SK-N-SH (cell line): ENCODE results near the gene N4BP2L2. TPM values are rescaled to one million over a fixed set of nuclear protein-coding genes. Genes with fewer than 3 reads are reported as not detected.

Source experiments
- CTCF ChIA-PET: fragments of 300-600, 350-600 bp; formaldehyde crosslinking; extraction: SDS; loops from one replicate; lab custom pipeline; 2021; lab: Yijun Ruan, JAX
- POLR2A ChIA-PET: fragments of 350-600 bp; sonication (Branson Sonifier 250); formaldehyde crosslinking; extraction: SDS; loops from one replicate; lab custom pipeline; 2020; ENCODE audit warnings: antibody characterized with exemption, inconsistent platforms; lab: Yijun Ruan, JAX
- DNase-seq: peaks from one replicate; pipeline ENCODE4 v3.0.0; 2012
- H2AFZ ChIP-seq: fragments of 200-600 bp; sonication (generic); 2 replicates; pipeline ENCODE4 v1.8.1; 2016; ENCODE audit warnings: antibody characterized with exemption, mild to moderate bottlenecking, low read depth
- H3F3A ChIP-seq: fragments of 200-600 bp; sonication (generic); replicated peaks from 2 replicates; pipeline ENCODE3; 2016; ENCODE audit warnings: antibody characterized with exemption, mild to moderate bottlenecking; ENCODE audit not compliant: insufficient read depth
- H3K27ac ChIP-seq, 2 experiments: fragments of 200-500 bp in 1 of 2; fragments of 200-600 bp in 1 of 2; sonication (Bioruptor generic) in 1 of 2; sonication (generic), shearing (Covaris generic) in 1 of 2; 2 replicates each; pipeline versions ENCODE4 v1.5.1 to v1.6.1; 2014 to 2016; ENCODE audit warnings: low read depth in 2 of 2, inconsistent platforms in 1 of 2, low read length in 1 of 2, mild to moderate bottlenecking in 1 of 2, mixed read lengths in 1 of 2
- H3K27me3 ChIP-seq: fragments of 200-600 bp; sonication (generic), shearing (Covaris generic); 2 replicates; pipeline ENCODE4 v1.6.1; 2016; ENCODE audit warnings: mixed run types; ENCODE audit not compliant: insufficient read depth
- H3K36me3 ChIP-seq, 2 experiments: fragments of 200-500 bp in 1 of 2; fragments of 200-600 bp in 1 of 2; sonication (Bioruptor generic) in 1 of 2; sonication (generic) in 1 of 2; replicated peaks in 1 of 2; 2 replicates each; pipeline versions ENCODE3 to v1.5.1; 2014 to 2016; ENCODE audit warnings: low read length in 1 of 2, mild to moderate bottlenecking in 1 of 2; ENCODE audit not compliant: insufficient read depth in 2 of 2, control insufficient read depth in 1 of 2
- H3K4me1 ChIP-seq, 2 experiments: fragments of 200-500 bp in 1 of 2; fragments of 200-600 bp in 1 of 2; sonication (Bioruptor generic) in 1 of 2; sonication (generic), shearing (Covaris generic) in 1 of 2; 2 replicates each; pipeline versions ENCODE4 v1.5.1 to v1.6.1; 2014 to 2016; ENCODE audit warnings: low read depth in 1 of 2, low read length in 1 of 2, mixed run types in 1 of 2; ENCODE audit not compliant: insufficient read depth in 2 of 2, control insufficient read depth in 1 of 2
- H3K4me2 ChIP-seq: fragments of 200-600 bp; sonication (generic), shearing (Covaris generic); 2 replicates; pipeline ENCODE4 v1.6.1; 2017; ENCODE audit warnings: mixed run types
- H3K4me3 ChIP-seq, 2 experiments: fragments of 200-500 bp in 1 of 2; fragments of 200-600 bp in 1 of 2; sonication (Bioruptor generic) in 1 of 2; sonication (generic), shearing (Covaris generic) in 1 of 2; 2 replicates each; pipeline versions ENCODE4 v1.5.1 to v1.8.1; 2014 to 2016; ENCODE audit warnings: low read depth in 2 of 2, inconsistent platforms in 1 of 2, low read length in 1 of 2, mild to moderate bottlenecking in 1 of 2, mixed read lengths in 1 of 2, moderate library complexity in 1 of 2
- H3K79me2 ChIP-seq: fragments of 200-600 bp; sonication (generic); 2 replicates; pipeline ENCODE4 v1.8.1; 2017; ENCODE audit warnings: mild to moderate bottlenecking; ENCODE audit not compliant: insufficient read depth
- H3K9ac ChIP-seq: fragments of 200-600 bp; sonication (generic); 2 replicates; pipeline ENCODE4 v1.6.1; 2017; ENCODE audit warnings: mixed run types
- H3K9me2 ChIP-seq: fragments of 200-600 bp; sonication (generic); 2 replicates; pipeline ENCODE4 v1.6.1; 2017; ENCODE audit warnings: mixed run types
- H3K9me3 ChIP-seq: fragments of 200-600 bp; sonication (generic); 2 replicates; pipeline ENCODE4 v1.6.1; 2017; ENCODE audit warnings: mixed run types, mild to moderate bottlenecking, moderate library complexity
- H4K20me1 ChIP-seq: fragments of 200-600 bp; sonication (generic); 2 replicates; pipeline ENCODE4 v1.6.1; 2017; ENCODE audit warnings: mild to moderate bottlenecking, mixed run types; ENCODE audit not compliant: insufficient read depth
- CHD2 ChIP-seq: fragments of 150-350 bp; IDR thresholded peaks from 2 replicates; pipeline ENCODE4 v1.6.1; 2018; ENCODE audit warnings: low read length; ENCODE audit not compliant: partially characterized antibody
- ELF1 ChIP-seq: IDR thresholded peaks from 2 replicates; pipeline ENCODE4 v1.4.0; 2012
- EZH2phosphoT487 ChIP-seq: fragments of 200-600 bp; sonication (generic); IDR thresholded peaks from 2 replicates; pipeline ENCODE4 v1.6.1; 2017; ENCODE audit warnings: low read depth, mixed run types, mild to moderate bottlenecking, antibody characterized with exemption, moderate library complexity, borderline replicate concordance
- GABPA ChIP-seq: IDR thresholded peaks from 2 replicates; pipeline ENCODE4 v1.4.0; 2012; ENCODE audit warnings: low read depth, mild to moderate bottlenecking
- GATA2 ChIP-seq: sonication (generic); formaldehyde crosslinking; IDR thresholded peaks from 2 replicates; pipeline ENCODE4 v1.5.0; 2020; ENCODE audit warnings: mild to moderate bottlenecking, missing genetic modification reagents
- JUND ChIP-seq: IDR thresholded peaks from 2 replicates; pipeline ENCODE4 v1.4.0; 2012
- NFIC ChIP-seq: IDR thresholded peaks from 2 replicates; pipeline ENCODE4 v1.4.0; 2012; ENCODE audit warnings: borderline replicate concordance
- NRF1 ChIP-seq: IDR thresholded peaks from 2 replicates; pipeline ENCODE4 v1.6.1; 2012; ENCODE audit warnings: low read depth, mild to moderate bottlenecking, low read length
- RCOR1 ChIP-seq: fragments of 150-350 bp; IDR thresholded peaks from 2 replicates; pipeline ENCODE4 v1.6.1; 2017; ENCODE audit warnings: antibody characterized with exemption, low read length
- RXRA ChIP-seq: IDR thresholded peaks from 2 replicates; pipeline ENCODE4 v1.4.0; 2012; ENCODE audit warnings: low read depth, mild to moderate bottlenecking, borderline replicate concordance
- SIN3A ChIP-seq: IDR thresholded peaks from 2 replicates; pipeline ENCODE4 v1.6.1; 2012; ENCODE audit warnings: low read depth, mild to moderate bottlenecking, low read length, moderate library complexity, borderline replicate concordance
- TAF1 ChIP-seq: IDR thresholded peaks from 2 replicates; pipeline ENCODE4 v1.6.1; 2012; ENCODE audit warnings: low read depth, mild to moderate bottlenecking, low read length, moderate library complexity, borderline replicate concordance
- TEAD4 ChIP-seq: IDR thresholded peaks from 2 replicates; pipeline ENCODE4 v1.4.0; 2012; ENCODE audit warnings: mild to moderate bottlenecking, borderline replicate concordance; ENCODE audit not compliant: insufficient read depth
- YY1 ChIP-seq: IDR thresholded peaks from 2 replicates; pipeline ENCODE4 v1.4.0; 2012; ENCODE audit warnings: low read depth, mild to moderate bottlenecking
- WGBS: methylation state at CpG from one replicate; pipeline ENCODE4 v1.1.6; 2017; ENCODE audit warnings: low lambda C conversion rate; 5-methylcytosine and 5-hydroxymethylcytosine counted together
- polyA plus RNA-seq, 3 experiments: library from polyadenylated mRNA; depleted of rRNA; stranded (reverse); fragments of >200 nt; gene quantifications; 2 replicates each; pipeline ENCODE4 v1.2.3, GENCODE V29; 2012
- TF ChIP-seq, protein P1 (sequence below): fragments of 150-350 bp; IDR thresholded peaks from 2 replicates; pipeline ENCODE4 v1.6.1; 2016; ENCODE audit warnings: mild to moderate bottlenecking, low read depth, low read length
- TF ChIP-seq, protein P2 (sequence below): fragments of 150-350 bp; IDR thresholded peaks from 2 replicates; pipeline ENCODE4 v1.6.1; 2017; ENCODE audit warnings: antibody characterized with exemption, low read length, low read depth, borderline replicate concordance
- TF ChIP-seq, protein P3 (sequence below): IDR thresholded peaks from 2 replicates; pipeline ENCODE4; 2012
- TF ChIP-seq, protein P4 (sequence below): IDR thresholded peaks from 2 replicates; pipeline ENCODE4 v1.4.0; 2012; ENCODE audit warnings: low read depth, borderline replicate concordance
- TF ChIP-seq, protein P5 (sequence below): IDR thresholded peaks from 2 replicates; pipeline ENCODE4 v1.4.0; 2012; ENCODE audit warnings: low read depth, borderline replicate concordance

The N4BP2L2 gene
- polyA plus RNA-seq, 1 of the 3 experiments (the other 2 are of a cell fraction) = 16.0 TPM

DNA sequence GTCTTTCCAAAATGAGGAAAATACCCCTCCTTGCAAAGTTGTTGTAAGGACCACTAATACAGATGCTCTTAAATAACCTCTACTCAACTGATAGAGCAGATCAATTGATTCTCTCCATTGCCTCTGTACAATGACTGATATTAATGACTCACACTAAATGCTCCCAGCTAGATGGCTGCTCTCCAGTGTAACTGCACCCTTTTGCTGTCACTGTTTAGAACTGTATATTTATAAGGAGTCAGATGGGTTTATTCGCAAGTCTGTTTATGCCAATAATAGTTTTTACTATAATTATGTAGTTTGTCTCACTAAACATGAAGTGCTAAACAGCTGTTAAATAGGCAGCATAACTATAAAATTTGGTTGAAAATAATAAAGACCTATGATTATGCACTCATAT is 89.6 kb downstream of the N4BP2L2 start:
- Histone ChIP-seq H3K79me2 (no peaks in the 10 kb centered on the region), H3K4me1 (no peaks in the 10 kb centered on the region), H3K27ac (no peak overlapping the region), H4K20me1 (no peaks in the 10 kb centered on the region), H2AFZ (no peak overlapping the region), H3K27me3 (no peaks in the 10 kb centered on the region), H3K9ac (no peak overlapping the region), H3F3A (no peaks in the 10 kb centered on the region), H3K4me3 (no peak overlapping the region), H3K4me2 (no peak overlapping the region), H3K9me2 (no peaks in the 10 kb centered on the region), H3K9me3 (peaks cover 5% of the 10 kb centered on the region; the same call in 1 of the 2 replicates), H3K36me3 (no peaks in the 10 kb centered on the region)
- TF ChIP-seq, protein P1, sequence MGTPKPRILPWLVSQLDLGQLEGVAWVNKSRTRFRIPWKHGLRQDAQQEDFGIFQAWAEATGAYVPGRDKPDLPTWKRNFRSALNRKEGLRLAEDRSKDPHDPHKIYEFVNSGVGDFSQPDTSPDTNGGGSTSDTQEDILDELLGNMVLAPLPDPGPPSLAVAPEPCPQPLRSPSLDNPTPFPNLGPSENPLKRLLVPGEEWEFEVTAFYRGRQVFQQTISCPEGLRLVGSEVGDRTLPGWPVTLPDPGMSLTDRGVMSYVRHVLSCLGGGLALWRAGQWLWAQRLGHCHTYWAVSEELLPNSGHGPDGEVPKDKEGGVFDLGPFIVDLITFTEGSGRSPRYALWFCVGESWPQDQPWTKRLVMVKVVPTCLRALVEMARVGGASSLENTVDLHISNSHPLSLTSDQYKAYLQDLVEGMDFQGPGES = no peak
- TF ChIP-seq GABPA (no peak), NFIC (no peak)
- TF ChIP-seq, protein P2, sequence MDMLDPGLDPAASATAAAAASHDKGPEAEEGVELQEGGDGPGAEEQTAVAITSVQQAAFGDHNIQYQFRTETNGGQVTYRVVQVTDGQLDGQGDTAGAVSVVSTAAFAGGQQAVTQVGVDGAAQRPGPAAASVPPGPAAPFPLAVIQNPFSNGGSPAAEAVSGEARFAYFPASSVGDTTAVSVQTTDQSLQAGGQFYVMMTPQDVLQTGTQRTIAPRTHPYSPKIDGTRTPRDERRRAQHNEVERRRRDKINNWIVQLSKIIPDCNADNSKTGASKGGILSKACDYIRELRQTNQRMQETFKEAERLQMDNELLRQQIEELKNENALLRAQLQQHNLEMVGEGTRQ = no peak
- WGBS = 97% methylated on average over 1 of the region's 1 CpG
- no peak for DNase-seq
- CTCF ChIA-PET = no interaction called here
- POLR2A ChIA-PET = no interaction called here

DNA sequence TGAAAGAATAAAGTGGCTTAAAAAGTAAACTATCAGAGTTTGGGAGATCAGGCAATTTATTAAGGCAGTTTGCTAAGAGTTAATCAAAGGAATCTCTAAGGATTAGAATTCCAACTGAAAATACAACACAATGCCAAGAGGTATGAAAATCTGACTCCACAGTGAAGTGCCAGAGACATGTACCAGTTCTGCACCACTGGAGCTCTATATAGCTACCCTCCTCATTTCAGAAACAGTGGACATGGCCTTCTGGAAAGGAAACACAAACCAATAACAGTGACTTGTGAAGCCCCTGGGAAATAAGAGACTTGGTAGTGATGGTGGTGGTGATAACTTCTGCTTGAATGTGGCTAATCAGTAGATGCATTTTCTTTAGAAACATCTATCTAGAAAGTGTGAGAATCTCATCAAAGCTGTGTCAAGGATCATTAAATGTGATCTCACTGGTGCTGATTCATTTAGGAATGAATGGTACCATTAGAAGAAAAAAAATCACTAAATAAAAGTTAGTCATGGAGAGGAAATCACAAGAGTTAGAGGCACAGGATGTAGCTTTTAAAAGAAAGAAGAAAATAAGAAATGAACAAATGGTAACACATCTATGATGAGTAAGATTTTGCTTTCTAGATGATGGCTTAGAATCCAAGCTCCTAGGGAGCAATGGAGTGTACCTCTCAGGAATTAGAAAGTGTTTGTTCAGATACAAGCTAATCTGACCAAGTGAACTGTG is 90.5 kb downstream of the N4BP2L2 start:
- H3K27ac ChIP-seq = no peak overlapping the region
- CTCF ChIA-PET = no interaction called here
- TF ChIP-seq, protein P3, sequence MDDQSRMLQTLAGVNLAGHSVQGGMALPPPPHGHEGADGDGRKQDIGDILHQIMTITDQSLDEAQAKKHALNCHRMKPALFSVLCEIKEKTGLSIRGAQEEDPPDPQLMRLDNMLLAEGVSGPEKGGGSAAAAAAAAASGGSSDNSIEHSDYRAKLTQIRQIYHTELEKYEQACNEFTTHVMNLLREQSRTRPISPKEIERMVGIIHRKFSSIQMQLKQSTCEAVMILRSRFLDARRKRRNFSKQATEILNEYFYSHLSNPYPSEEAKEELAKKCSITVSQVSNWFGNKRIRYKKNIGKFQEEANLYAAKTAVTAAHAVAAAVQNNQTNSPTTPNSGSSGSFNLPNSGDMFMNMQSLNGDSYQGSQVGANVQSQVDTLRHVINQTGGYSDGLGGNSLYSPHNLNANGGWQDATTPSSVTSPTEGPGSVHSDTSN = no peak
- TF ChIP-seq RCOR1 (no peak), EZH2phosphoT487 (no peak), RXRA (no peak), TEAD4 (no peak), TAF1 (no peak), GATA2 (CRISPR knock-in tag) (no peak), ELF1 (no peak), JUND (no peak), SIN3A (no peak), CHD2 (no peak), GABPA (no peak), NRF1 (no peak), YY1 (no peak)
- TF ChIP-seq, protein P2 = no peak
- TF ChIP-seq, protein P4, sequence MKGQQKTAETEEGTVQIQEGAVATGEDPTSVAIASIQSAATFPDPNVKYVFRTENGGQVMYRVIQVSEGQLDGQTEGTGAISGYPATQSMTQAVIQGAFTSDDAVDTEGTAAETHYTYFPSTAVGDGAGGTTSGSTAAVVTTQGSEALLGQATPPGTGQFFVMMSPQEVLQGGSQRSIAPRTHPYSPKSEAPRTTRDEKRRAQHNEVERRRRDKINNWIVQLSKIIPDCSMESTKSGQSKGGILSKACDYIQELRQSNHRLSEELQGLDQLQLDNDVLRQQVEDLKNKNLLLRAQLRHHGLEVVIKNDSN = no peak
- TF ChIP-seq, protein P5, sequence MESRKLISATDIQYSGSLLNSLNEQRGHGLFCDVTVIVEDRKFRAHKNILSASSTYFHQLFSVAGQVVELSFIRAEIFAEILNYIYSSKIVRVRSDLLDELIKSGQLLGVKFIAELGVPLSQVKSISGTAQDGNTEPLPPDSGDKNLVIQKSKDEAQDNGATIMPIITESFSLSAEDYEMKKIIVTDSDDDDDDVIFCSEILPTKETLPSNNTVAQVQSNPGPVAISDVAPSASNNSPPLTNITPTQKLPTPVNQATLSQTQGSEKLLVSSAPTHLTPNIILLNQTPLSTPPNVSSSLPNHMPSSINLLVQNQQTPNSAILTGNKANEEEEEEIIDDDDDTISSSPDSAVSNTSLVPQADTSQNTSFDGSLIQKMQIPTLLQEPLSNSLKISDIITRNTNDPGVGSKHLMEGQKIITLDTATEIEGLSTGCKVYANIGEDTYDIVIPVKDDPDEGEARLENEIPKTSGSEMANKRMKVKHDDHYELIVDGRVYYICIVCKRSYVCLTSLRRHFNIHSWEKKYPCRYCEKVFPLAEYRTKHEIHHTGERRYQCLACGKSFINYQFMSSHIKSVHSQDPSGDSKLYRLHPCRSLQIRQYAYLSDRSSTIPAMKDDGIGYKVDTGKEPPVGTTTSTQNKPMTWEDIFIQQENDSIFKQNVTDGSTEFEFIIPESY = no peak

More for the DNA sequence above, 90.5 kb downstream of the N4BP2L2 start:
- H3K36me3 ChIP-seq = no peaks in the 10 kb centered on the region
- POLR2A ChIA-PET = no interaction called here
- no peak overlapping the region for H3K4me3 ChIP-seq
- H2AFZ ChIP-seq = no peak overlapping the region
- no peaks in the 10 kb centered on the region for H4K20me1 ChIP-seq
- no peak for DNase-seq
- peaks cover 5% of the 10 kb centered on the region; the same call in 1 of the 2 replicates for H3K9me3 ChIP-seq
- no peak overlapping the region for H3K9ac ChIP-seq
- no peaks in the 10 kb centered on the region for H3K79me2 ChIP-seq
- H3K4me1 ChIP-seq = no peaks in the 10 kb centered on the region
- H3K4me2 ChIP-seq = no peak overlapping the region
- no peaks in the 10 kb centered on the region for H3F3A ChIP-seq
- no peaks in the 10 kb centered on the region for H3K27me3 ChIP-seq
- H3K9me2 ChIP-seq = no peaks in the 10 kb centered on the region
